Measurements from ENCODE around the gene GIMAP2.

DNA sequence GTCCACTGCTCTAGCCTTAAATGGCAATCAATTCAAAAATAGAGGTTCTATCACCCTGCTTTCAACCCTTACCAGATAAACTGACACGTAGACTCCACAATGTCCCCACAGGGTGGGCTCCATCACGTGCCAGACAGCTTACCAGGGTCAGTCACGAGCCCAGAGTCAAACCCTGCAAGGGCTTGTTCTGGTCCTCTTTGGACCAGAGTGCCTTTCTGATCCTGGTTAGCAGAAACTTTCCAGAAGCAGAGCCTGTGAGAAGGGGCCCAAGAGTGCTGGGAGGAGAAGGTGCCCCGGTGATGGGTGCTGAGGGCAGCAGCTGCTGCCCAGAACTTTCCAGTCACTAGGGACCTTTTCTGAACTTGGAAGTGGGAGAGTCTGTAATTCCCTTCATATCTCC lies 51.4 kb downstream of the GIMAP2 start:
- TF ChIP-seq SP1 (IDR thresholded peaks at IDR 0.05) (no peak), TARDBP (IDR thresholded peaks at IDR 0.05) (no peak), ARNT (IDR thresholded peaks at IDR 0.05) (no peak), L3MBTL2 (conservative IDR thresholded peaks at IDR 0.05) (no peak), CTBP1 (IDR thresholded peaks at IDR 0.05; ENCODE audit: borderline replicate concordance) (no peak), HDGF (IDR thresholded peaks at IDR 0.05; ENCODE audit: borderline replicate concordance) (no peak), FOXM1 (IDR thresholded peaks at IDR 0.05; ENCODE audit: borderline replicate concordance) (no peak), LEF1 (IDR thresholded peaks at IDR 0.05; ENCODE audit: borderline replicate concordance) (no peak)

Data from HEK293T (cell line).